Breast epithelium (tissue), 3 donors: ENCODE results near the gene SLC31A1.

Source experiments
- CTCF ChIP-seq, 3 donors: fragments of 450-650 bp; IDR thresholded peaks; one replicate each; pipeline ENCODE4 v1.5.1; 2016 to 2017; ENCODE audit warnings: antibody characterized with exemption in 3 of 3, mild to moderate bottlenecking in 3 of 3, moderate library complexity in 3 of 3
- POLR2A ChIP-seq: fragments of 450-650 bp; IDR thresholded peaks from one replicate; pipeline ENCODE4 v1.6.1; 2016; ENCODE audit warnings: antibody characterized with exemption, mild to moderate bottlenecking, moderate library complexity

- TF ChIP-seq CTCF (IDR thresholded peaks at IDR 0.05) (no peak), POLR2A (no peak)
Observed at GRCh38 chr9:113210815-113211214, 10.5 kb upstream of the SLC31A1 start.
